C4-2B (cell line): ENCODE measurements around the gene YPEL5.

Source experiments
- H3K27ac ChIP-seq: fragments of 450-650 bp; 2 replicates; pipeline ENCODE4 v1.5.1; 2017
- ZFX ChIP-seq: fragments of 450-650 bp; IDR thresholded peaks from 2 replicates; pipeline ENCODE4 v1.6.1; 2017
- TF ChIP-seq, protein P1 (sequence below): fragments of 450-650 bp; conservative IDR thresholded peaks from 2 replicates; pipeline ENCODE4 v1.5.1; 2017; ENCODE audit warnings: mild to moderate bottlenecking

The YPEL5 gene

DNA sequence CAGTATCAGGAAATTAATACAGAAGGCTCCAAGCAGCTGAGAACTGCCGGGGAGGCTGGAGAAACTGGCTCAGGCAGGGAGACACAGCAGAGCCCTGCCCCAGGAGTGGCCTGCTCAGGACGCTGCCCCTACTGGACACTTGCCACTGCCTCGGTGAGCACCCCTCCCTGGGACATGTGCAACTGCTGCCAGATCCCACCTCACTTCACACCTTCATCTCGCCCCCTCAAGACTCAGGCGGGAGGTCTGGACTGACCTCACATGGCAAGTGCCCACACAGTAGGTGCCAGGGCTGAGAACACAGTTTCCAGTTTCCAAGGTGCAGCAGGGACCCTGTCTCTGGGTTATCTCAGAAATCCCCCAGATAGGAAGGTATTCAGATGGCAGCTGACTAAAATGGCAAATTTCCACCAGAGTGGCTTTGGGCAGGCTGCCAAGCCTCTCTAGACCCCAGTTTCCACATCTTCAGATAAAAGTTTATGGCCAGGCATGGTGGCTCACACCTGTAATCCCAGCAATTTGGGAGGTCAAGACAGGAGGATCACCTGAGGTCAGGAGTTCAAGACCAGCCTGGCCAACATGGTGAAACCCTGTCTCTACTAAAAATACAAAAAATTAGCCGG, 50.9 kb downstream of the YPEL5 start:
- no peak overlapping the region for H3K27ac ChIP-seq
- TF ChIP-seq, protein P1, sequence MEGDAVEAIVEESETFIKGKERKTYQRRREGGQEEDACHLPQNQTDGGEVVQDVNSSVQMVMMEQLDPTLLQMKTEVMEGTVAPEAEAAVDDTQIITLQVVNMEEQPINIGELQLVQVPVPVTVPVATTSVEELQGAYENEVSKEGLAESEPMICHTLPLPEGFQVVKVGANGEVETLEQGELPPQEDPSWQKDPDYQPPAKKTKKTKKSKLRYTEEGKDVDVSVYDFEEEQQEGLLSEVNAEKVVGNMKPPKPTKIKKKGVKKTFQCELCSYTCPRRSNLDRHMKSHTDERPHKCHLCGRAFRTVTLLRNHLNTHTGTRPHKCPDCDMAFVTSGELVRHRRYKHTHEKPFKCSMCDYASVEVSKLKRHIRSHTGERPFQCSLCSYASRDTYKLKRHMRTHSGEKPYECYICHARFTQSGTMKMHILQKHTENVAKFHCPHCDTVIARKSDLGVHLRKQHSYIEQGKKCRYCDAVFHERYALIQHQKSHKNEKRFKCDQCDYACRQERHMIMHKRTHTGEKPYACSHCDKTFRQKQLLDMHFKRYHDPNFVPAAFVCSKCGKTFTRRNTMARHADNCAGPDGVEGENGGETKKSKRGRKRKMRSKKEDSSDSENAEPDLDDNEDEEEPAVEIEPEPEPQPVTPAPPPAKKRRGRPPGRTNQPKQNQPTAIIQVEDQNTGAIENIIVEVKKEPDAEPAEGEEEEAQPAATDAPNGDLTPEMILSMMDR = no peak
- no peak for TF ChIP-seq ZFX

DNA sequence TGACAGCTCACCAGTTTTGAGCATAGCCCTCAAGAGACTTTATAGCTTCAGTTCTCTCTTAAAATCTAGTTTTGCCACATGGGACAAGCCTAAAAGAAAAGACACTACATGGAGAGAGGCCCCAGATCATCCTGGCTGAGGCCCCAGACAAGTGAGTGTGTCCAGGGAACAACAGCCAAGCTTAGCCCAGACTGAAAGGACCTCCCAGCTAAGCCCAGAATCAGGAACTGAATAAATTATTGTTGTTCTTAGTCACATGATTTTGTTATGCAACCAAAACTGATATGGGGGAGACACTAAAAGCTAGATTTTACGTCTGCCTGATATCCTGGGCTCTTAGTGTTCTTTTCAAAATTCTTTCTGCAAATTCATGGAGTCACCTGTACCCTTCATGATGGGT, 55.2 kb downstream of the YPEL5 start:
- TF ChIP-seq, protein P1 = no peak
- H3K27ac ChIP-seq = no peak overlapping the region

DNA sequence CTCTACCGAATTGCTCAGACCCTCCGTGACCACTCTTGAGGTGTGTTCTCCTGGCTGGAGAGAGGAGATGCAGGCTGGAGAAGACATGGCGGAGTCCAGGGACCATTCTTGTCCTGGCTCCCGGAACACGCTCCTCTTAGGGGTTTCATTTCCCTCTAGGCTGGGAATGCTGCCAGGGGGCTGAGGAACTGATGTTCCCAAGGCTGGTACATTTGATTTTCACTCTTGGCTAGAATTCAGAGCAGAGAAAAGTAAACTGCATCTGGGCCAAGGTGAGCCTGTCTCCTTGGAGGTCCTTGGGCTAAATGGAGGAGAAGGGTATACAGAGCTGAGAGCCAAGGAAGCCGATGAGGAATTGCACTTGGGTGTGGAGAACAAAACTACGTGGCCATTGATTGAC, 56.3 kb downstream of the YPEL5 start:
- no peak for TF ChIP-seq ZFX
- TF ChIP-seq, protein P1 = no peak
- H3K27ac ChIP-seq = no peak overlapping the region

DNA sequence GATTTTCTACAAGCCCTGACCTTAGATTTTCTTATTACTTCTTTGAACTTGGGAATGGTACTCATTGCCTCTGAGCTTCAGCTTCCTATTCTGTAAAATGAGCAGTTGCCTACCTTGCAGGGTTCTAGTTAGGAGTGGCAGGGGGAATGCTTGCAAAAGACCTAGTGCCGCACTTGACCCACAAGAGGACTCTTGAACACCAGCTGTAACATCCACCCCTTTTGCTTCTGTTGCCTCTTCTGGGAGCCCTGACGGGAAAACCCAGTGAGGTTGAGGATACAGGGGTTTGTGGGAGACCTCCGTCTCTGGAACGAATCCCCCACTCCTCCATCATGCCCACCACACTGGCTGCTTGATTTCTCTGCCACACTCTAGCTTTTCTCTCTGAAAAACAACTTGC, 57.5 kb downstream of the YPEL5 start:
- H3K27ac ChIP-seq = no peak overlapping the region
- no peak for TF ChIP-seq ZFX
- TF ChIP-seq, protein P1 = no peak

DNA sequence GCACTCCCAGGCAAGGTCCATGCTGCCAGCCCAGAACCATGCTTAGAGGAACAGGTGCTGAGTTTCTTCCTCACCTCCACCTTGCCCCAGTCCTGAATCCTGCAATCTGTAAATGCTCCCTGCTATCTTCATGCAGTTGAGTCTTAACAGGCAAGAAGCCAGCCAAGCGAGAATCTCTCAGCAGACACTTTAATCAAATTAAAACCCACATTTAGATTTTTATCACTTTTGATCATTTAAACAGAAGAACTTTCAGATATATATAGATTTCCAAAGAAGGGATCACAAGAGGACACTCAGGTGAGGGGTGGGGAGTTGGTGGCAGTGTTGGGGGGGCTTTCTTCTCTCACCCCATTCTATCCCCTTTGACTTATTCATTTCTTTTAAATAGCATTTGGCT, 58.6 kb downstream of the YPEL5 start:
- TF ChIP-seq, protein P1 = no peak
- no peak for TF ChIP-seq ZFX
- H3K27ac ChIP-seq = no peak overlapping the region

DNA sequence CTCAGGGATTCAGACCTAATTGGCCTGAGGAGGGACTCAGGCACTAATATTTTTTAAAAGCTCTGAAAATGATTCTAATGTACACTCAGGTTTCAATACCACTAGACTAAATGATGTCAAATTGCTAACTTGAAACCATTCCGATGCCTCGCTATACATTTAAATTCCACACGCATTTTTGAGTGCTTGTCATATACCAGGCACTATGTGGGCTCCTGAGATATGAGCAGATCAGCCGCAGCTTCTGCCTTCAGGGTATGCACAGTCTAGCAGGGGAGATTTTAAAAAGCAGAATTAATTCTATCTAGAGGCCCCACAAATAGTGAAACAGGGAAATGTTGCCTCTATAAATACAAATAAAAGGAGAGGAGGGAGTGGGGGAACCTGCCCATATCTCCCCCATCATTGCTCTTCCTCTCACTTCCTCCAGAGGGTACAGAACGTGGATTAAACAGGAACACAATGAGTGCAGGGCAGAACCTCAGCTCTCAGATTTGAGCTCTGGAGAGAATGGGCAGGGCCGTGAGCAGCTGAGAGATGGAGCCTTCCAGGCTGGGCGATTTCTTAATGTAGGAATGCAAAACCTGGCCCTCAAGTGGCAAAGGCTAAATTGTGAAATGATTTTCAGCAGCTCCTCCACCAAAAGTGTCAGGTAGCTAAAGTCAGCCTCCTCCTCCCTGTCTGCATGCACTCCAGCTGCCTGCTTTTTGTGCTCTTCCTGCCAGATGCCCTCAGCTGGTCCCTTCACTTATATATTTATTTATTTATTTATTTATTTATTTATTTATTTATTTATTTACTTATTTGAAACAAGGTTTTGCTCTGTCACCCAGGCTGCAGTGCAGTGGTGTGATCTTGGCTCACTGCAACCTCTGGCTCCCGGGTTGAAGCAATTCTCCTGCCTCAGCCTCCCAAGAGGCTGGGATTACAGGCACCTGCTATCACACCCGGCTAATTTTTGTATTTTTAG, 59.9 kb downstream of the YPEL5 start:
- no peak overlapping the region for H3K27ac ChIP-seq
- TF ChIP-seq ZFX = no peak
- TF ChIP-seq, protein P1 = no peak

DNA sequence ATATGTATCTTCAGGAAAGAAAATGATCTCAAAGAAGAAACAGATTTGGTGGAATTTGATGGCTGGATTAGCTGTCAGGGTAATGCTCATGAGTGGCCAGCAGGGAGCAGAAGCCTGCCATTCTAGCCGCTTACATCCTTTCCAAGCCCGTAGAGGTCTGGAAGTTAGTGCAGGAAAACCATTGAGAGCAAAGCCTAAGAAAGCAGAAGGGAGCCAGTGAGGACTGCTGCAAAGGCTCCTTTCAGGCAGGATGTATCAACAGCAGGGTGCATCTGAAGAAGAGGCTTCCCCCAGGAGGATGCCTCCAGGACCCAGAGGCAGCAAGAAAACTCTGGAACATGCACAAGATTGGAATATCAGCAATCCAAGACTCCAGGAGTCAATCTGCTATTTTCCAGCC, 61.6 kb downstream of the YPEL5 start:
- TF ChIP-seq, protein P1 = peak; percentile 87
- no peak for TF ChIP-seq ZFX
- no peak overlapping the region for H3K27ac ChIP-seq
